IPS-NIHi7 (cell line): ENCODE data around the gene NOL4.

ENCODE experiments used
- DNase-seq: peaks from one replicate; pipeline ENCODE4 v3.0.0; 2012; ENCODE audit warnings: mixed read lengths; ENCODE audit errors: extremely low spot score

NOL4 gene

DNA sequence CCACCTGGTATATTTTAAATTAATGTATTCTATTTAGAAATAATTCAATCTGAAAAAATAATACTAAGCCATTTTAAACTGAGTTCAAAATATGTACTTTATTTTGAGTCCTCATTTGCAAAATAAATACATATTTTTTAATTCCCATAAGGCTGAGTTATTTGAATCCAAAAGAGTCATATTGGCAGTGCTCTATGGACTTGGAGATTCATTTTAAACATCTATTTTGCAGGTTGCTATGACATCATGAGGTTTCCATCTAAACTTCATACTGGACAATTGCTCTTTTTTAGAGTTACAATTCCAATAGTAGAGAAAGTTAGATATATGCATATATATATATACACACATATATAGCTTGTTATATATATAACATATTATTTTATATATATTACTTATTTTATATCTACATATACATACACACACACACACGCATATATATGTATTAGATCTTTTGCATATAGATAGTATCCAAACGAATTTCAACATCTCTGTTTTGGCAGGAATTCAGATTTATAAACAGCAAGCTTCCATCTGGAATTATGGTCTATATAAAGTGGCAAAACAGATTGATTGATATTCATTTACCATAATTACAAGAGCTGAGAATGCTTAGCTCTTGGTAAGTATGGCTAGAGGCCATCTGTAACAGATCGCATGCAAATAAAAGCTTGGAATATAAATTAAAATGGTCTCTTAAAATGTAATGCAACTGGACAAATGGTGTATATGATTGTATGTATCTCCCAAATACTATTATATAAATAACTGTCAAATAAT is 34.9 kb downstream of the NOL4 start:
- no peak for DNase-seq
